GM19099 (cell line): ENCODE results near the gene FOXF2.

Source experiments
- POLR2A ChIP-seq: IDR thresholded peaks from 3 replicates; pipeline ENCODE4 v1.6.1; 2011; ENCODE audit warnings: low read depth; ENCODE audit not compliant: insufficient read length; ENCODE audit errors: extremely low read depth

FOXF2 gene

DNA sequence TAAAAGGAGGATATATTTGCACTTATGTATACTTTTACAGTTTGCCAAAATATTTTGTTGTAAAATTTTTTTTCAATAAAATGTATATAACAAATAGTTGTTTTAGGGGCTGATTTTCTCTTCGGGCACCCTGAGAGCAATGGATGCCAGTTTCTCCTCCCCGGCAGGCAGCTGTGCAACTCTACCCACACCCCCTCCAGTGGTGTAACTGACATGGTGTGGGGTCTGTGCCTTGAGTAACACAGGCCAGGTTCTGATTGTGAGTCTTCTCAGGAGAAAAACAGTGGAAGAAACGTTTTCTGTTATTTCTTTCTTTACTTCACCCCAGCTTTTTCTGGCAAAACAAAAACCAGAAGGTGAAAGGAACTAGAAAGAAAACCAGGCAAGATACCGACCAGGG is 6.1 kb downstream of the FOXF2 start:
- no peak for TF ChIP-seq POLR2A

GRCh38 chr6:1395941-1396908 is 6.8 kb downstream of the FOXF2 start:
- TF ChIP-seq POLR2A, result no peak

- TF ChIP-seq POLR2A, result no peak
These were observed 7.8 kb downstream of the FOXF2 start for GRCh38 chr6:1396952-1397868.

DNA sequence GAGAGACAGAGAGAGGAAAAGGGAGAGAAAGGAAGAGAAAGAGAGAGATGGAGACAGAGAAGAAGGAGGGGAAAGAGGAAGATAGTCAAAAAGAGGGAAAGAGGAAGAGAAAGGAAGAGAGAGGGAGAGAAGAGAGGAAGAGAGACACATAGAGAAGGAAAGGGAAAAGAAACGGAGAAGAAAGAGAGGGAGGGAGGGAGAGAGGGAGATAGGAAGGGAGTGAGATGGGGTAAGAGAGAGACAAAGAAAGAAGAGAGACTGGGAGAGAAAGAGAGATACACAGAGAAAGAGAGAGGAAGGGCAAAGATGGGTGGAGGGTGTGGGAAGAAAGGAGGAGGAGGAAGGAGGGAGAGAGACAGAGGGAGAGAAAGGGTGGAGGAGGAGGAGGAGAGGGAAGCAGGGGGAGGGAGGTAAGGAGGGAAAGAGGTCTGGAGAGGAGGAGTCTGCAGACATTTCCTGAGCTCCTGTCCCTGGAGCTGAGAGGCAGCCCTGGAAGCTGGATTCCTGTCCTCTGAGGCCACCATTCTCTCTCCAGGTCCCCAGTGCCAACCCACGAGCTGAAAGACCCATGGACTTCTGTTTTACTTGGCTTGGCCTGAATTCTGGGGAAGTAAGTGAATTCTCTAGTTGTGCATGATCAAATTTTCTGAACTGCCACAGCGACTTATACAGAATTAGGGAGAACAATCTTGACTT is 9.9 kb downstream of the FOXF2 start:
- no peak for TF ChIP-seq POLR2A

- no peak for TF ChIP-seq POLR2A
These were observed 10.9 kb downstream of the FOXF2 start for GRCh38 chr6:1400126-1400850.

DNA sequence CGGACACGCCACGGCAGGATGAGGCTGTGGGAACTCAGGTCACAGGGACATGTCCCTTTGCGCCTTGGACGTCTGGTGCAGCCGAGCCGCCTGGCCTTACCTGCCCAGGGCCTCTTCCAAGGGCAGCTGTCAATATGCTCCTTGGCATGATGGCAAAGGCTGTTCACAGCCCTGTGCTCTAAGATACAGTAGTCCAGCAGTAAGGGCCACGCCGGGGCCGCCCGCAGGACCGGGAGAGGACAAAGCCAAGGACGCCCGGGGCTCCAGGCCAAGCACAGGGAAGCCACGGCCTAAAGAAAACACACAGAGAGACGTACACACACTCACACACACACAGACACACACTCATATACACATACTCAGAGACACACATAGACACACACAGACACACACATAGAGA is 13.0 kb downstream of the FOXF2 start:
- no peak for TF ChIP-seq POLR2A

GRCh38 chr6:1402868-1403267 is 13.5 kb downstream of the FOXF2 start:
- no peak for TF ChIP-seq POLR2A

DNA sequence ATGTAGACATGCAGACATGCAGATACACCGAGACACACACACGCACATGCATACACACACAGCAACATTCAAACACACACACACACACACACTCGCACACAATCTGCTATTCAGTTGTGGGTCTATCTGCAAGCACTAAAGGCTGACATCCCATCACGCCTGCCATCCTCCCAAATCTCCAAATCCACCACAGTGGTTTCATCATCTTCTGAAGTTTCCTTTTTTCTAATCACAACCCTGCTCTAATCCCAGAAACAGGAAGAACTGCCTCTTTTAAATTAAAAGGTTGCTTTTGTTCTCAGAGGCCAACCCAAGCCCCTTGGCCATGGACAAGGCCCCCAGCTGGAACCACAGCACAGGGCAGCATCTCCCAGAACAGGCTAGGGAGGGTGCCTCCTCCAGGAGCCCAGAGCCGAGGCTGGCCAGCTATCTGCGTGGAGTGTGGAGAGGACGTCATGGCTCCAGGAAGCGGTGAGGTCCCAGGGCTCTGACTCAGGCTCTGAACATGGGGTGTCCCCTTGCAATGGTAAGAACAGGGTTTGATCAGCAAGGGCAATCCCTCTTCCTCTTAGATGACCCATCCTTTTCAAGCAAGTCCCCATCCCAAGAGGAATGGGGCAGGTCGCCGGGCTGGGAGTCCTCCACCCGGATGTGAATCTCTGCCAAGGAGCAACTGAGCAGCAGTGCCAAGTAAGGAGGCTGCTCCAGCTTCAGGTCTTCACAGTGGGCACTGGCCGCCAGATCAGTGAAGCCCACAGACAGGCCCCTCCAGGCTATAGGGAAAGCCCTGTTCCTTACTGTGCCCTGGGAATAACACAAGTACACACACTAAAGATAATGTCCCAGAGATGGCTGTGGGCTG is 14.7 kb downstream of the FOXF2 start:
- no peak for TF ChIP-seq POLR2A

DNA sequence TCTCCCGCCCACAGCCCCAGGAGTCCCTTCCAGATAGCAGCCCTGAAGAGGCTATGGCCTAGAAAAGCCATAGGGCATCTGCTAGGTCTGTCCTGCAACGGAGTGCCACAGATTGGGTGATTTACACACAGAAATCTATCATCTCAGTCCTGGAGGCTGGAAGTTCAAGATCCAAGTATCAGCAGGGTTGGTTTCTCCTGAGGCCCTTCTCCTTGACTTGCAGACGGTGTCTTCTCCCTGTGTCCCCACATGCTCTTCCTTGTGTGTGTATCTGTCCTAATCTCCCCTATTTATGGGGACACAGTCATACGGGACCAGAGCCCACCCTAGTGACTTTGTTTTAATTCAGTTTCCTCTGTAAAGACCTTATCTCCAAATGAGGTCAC is 15.3 kb downstream of the FOXF2 start:
- no peak for TF ChIP-seq POLR2A

DNA sequence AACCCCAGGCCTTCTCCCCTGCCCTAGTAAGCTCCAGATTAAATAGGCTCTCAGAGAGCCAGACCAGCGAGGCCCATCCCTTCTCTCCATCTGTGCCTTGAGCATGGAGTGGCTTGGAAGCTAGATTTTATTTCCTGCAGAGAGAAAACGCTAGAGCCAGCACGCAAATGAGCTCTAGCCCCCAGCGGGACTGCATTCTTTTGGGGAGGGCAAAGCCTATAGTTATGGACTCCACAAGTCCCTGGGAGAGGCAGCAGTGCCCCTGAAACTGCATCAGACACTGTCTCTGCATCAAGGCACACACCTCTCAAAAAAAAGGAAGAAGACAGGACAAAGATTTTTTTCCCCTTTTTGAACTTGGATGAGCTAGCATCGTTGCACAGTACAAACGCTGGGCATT is 15.8 kb downstream of the FOXF2 start:
- TF ChIP-seq POLR2A, result no peak

DNA sequence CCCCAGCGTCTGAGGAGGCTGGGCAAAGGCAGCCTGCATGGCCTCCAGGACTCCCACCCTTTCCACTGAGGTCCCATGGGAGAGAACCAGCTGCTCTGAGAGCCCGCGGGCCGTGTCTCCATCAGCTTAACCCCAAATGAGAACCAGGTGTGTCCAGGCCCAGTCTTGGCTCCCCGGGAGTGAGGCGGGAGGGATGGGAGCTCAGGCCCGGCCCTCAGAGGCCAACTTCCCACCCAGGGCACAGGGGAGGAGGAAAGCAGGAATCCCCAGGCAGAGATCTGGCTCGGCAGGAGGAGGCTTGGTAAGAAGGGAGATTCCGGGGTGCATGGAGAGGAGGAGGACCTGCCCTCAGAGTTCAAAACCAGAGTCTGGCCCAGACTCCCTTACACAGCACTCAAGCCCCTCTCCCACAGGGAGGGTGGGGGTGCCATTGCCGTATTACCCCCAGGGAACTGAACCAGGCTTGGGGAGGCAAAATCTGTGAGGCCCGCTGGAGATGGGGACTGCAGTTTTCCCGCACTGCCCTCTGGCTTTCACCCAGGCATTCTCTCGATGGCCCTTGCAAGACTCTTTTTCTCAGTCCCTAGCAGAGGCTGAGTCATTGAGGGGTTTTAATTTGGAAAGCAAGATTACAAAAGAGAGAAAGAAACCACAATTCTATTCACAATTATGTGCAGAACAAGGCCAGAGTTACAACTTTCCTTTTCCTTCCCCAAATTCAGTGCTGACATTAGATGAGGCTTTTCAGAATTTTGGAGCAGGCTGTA is 17.1 kb downstream of the FOXF2 start:
- TF ChIP-seq POLR2A, result no peak

- no peak for TF ChIP-seq POLR2A
These were observed 18.2 kb downstream of the FOXF2 start for GRCh38 chr6:1407499-1407990.
